DMS114 treated with DMSO at 0.1 percent for 48 hours (cell line): ENCODE data around the gene EPG5.
"Not testable (repeated sequence)": the region's sequence is repeated elsewhere in the genome, so short reads cannot be mapped to it uniquely, and the experiment has no call there.

Source experiments
- DNase-seq: peaks from one replicate; lab custom pipeline; 2025; ENCODE audit not compliant: unreplicated experiment; lab: John Stamatoyannopoulos, UW

The EPG5 gene

GRCh38 chr18:45820106-45820745 is 146.9 kb downstream of the EPG5 start:
- no peak for DNase-seq

DNA sequence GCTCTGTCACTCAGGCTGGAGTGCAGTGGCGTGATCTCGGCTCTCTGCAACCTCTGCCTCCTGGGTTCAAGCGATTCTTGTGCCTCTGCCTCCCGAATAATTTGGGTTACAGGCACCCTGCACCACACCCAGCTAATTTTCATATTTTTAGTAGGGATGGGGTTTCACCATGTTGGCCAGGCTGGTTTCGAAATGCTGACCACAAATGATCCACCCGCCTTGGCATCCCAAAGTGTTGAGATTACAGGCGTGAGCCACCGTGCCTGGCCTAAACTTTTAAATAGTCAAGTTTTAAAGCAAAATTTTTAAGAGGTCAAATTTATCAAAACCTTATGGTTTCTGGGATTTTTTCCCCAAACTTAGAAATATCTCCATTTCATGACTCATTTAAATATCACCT is 148.4 kb downstream of the EPG5 start:
- not testable (repeated sequence) for DNase-seq

GRCh38 chr18:45817543-45817942 is 149.6 kb downstream of the EPG5 start:
- DNase-seq: no peak

- not testable (repeated sequence) for DNase-seq
These were observed 152.4 kb downstream of the EPG5 start for GRCh38 chr18:45814733-45815132.

DNA sequence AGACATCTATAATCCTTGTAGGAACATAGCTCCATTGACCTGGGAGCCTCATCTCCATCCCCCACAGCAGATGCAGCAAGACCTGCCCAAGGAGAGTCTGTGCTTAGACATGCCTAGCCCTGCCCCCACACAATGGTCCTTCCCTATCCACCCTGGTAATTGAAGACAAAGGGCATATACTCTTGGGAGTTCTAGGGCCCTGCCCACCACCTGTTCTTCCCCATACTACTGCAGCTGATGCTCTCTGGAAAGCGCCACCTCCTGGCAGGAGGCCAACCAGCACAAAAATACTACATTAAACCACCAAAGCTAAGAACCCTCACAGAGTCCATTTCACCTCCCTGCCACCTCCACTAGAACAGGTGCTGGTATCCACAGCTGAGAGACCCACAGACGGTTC is 160.0 kb downstream of the EPG5 start:
- DNase-seq: not testable (repeated sequence)

DNA sequence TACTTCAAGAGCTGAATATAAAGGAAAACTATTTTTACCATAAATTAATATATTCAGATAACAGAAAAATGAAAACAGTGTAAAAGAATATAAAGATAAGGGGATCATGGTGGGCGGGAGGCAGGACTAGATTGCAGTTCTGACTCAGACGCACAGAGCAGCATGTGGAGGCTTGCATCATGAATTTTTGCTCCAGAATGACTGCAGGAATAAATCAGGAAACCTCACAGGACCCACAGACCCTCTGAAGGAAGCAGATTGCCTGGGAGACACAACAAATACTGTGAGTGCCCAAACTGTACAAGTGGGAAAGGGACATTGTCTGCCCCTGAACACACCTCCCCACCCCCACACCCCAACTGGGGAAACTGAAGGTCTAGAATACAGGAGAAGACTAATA is 160.9 kb downstream of the EPG5 start:
- no peak for DNase-seq

DNA sequence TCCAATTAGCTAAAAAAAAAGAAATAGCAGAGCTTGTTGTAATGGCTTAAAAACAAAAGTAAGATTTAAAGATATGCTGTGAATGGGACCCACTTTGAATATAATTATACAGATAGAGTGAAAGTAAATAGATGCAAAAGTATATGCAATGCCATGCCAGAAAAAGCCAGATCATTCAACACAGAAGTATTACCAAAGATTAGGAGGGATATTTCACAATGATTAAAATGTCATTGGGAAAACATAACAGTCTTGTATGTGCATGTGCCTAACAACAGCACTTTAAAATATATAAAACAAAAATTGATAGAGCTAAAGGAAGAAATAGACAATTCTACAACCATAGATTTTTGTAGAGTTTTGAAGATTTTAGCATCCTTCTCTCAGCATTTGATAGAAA is 161.6 kb downstream of the EPG5 start:
- no peak for DNase-seq

- DNase-seq: no peak
These were observed 164.2 kb downstream of the EPG5 start for GRCh38 chr18:45802814-45803492.

GRCh38 chr18:45801416-45802004 is 165.6 kb downstream of the EPG5 start:
- no peak for DNase-seq
